Activated CD4-positive, alpha-beta memory T cell treated with anti-CD3 and anti-CD28 coated beads, Interleukin-2, amount 10 ng/mL, durations not matched to agents 7 days and 5 days (primary cell): ENCODE measurements around the gene NFIA. TPM values are rescaled to one million over a fixed set of nuclear protein-coding genes. Genes with fewer than 3 reads are reported as not detected.

Experiments
- CTCF ChIA-PET: fragments of 350-600 bp; sonication (Branson Sonifier 250); formaldehyde crosslinking; loops from one replicate; lab custom pipeline; 2021; ENCODE audit warnings: antibody characterized with exemption, inconsistent platforms; lab: Charles Lee
- POLR2A ChIA-PET: fragments of 350-600 bp; sonication (Branson Sonifier 250); formaldehyde crosslinking; loops from one replicate; lab custom pipeline; 2021; ENCODE audit warnings: antibody characterized with exemption; lab: Charles Lee
- DNase-seq: peaks from one replicate; pipeline ENCODE4 v3.0.0-alpha.2; 2020
- H3K27ac Mint-ChIP-seq: one replicate; pipeline ENCODE4 v1.8.0; 2021; ENCODE audit warnings: mild to moderate bottlenecking, mixed read lengths
- H3K27me3 Mint-ChIP-seq: one replicate; pipeline ENCODE4 v1.8.0; 2021; ENCODE audit warnings: mixed read lengths
- H3K36me3 Mint-ChIP-seq: one replicate; pipeline ENCODE4 v1.8.0; 2021; ENCODE audit warnings: low read depth, mixed read lengths
- H3K4me1 Mint-ChIP-seq: one replicate; pipeline ENCODE4 v1.8.0; 2021; ENCODE audit warnings: mixed read lengths
- H3K4me3 Mint-ChIP-seq: one replicate; pipeline ENCODE4 v1.8.0; 2021; ENCODE audit warnings: mild to moderate bottlenecking, mixed read lengths
- H3K9me3 Mint-ChIP-seq: one replicate; pipeline ENCODE4 v1.8.0; 2021; ENCODE audit warnings: mixed read lengths
- total RNA-seq, 2 experiments: library from RNA; stranded (reverse); gene quantifications; one replicate each; pipeline ENCODE4 v1.2.3, GENCODE V29; 2021

The NFIA gene
- total RNA-seq, 2 experiments from 2014 or later = 2.4 to 3.0 TPM

- H3K9me3 Mint-ChIP-seq = no peaks in the 10 kb centered on the region
- no peak for DNase-seq
- H3K4me1 Mint-ChIP-seq = no peaks in the 10 kb centered on the region
- ChIA-PET POLR2A (interaction anchor here (0.5 kb wide), 1 partner anchor 192 kb away, joined by 3 read pairs; no protein-coding TSS in a partner anchor), CTCF (no interaction called here)
- H3K36me3 Mint-ChIP-seq = no peaks in the 10 kb centered on the region
- no peaks in the 10 kb centered on the region for H3K27me3 Mint-ChIP-seq
- H3K4me3 Mint-ChIP-seq = no peak overlapping the region
- no peak overlapping the region for H3K27ac Mint-ChIP-seq
Observed at GRCh38 chr1:61182049-61182448, 99.7 kb downstream of the NFIA start.

- no peaks in the 10 kb centered on the region for H3K36me3 Mint-ChIP-seq
- H3K27me3 Mint-ChIP-seq = no peaks in the 10 kb centered on the region
- H3K4me1 Mint-ChIP-seq = no peaks in the 10 kb centered on the region
- ChIA-PET POLR2A (no interaction called here), CTCF (no interaction called here)
- H3K9me3 Mint-ChIP-seq = no peaks in the 10 kb centered on the region
- no peak for DNase-seq
- no peak overlapping the region for H3K27ac Mint-ChIP-seq
- no peak overlapping the region for H3K4me3 Mint-ChIP-seq
Observed at GRCh38 chr1:61182480-61182879, 100.1 kb downstream of the NFIA start.

- H3K36me3 Mint-ChIP-seq = no peaks in the 10 kb centered on the region
- CTCF ChIA-PET = no interaction called here
- no peak for DNase-seq
- H3K9me3 Mint-ChIP-seq = no peaks in the 10 kb centered on the region
- H3K27ac Mint-ChIP-seq = no peak overlapping the region
- POLR2A ChIA-PET = no interaction called here
- H3K27me3 Mint-ChIP-seq = no peaks in the 10 kb centered on the region
- H3K4me1 Mint-ChIP-seq = no peaks in the 10 kb centered on the region
- no peak overlapping the region for H3K4me3 Mint-ChIP-seq
Observed at GRCh38 chr1:61183471-61184039, 101.2 kb downstream of the NFIA start.

GRCh38 chr1:61184040-61184713, 101.8 kb downstream of the NFIA start:
- no peak for DNase-seq
- Mint-ChIP-seq H3K27me3 (no peaks in the 10 kb centered on the region), H3K36me3 (no peaks in the 10 kb centered on the region), H3K9me3 (no peaks in the 10 kb centered on the region), H3K4me3 (no peak overlapping the region), H3K27ac (no peak overlapping the region), H3K4me1 (no peaks in the 10 kb centered on the region)
- CTCF ChIA-PET = no interaction called here
- POLR2A ChIA-PET = no interaction called here

DNA sequence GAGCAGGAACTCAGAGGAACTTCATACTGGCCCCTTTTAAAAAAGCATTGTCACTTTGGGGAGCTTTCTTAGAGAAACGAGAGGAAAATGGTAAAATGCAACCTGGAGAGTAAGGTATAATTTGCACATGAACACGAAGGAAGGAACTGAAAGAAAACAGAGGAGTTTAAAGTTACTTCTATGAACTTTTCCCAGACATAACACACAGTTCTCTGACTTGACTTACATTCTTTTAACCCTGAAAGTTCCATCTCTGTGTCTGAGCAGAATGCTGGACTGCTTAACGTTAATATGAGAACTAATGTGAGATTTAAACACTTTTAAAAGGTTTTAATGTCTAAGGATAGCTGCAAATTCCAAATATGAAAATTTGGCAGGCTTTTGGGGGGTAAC, 102.3 kb downstream of the NFIA start:
- POLR2A ChIA-PET = no interaction called here
- H3K9me3 Mint-ChIP-seq = no peaks in the 10 kb centered on the region
- H3K27ac Mint-ChIP-seq = no peak overlapping the region

GRCh38 chr1:61186753-61187152, 104.4 kb downstream of the NFIA start:
- no peaks in the 10 kb centered on the region for H3K36me3 Mint-ChIP-seq
- DNase-seq = no peak
- H3K27me3 Mint-ChIP-seq = no peaks in the 10 kb centered on the region
- H3K4me1 Mint-ChIP-seq = no peaks in the 10 kb centered on the region
- no peak overlapping the region for H3K4me3 Mint-ChIP-seq
- POLR2A ChIA-PET = no interaction called here
- H3K27ac Mint-ChIP-seq = no peak overlapping the region
- H3K9me3 Mint-ChIP-seq = no peaks in the 10 kb centered on the region
- CTCF ChIA-PET = no interaction called here

More for the DNA sequence above, 102.3 kb downstream of the NFIA start:
- H3K4me3 Mint-ChIP-seq = no peak overlapping the region
- no peaks in the 10 kb centered on the region for H3K27me3 Mint-ChIP-seq
- no peaks in the 10 kb centered on the region for H3K4me1 Mint-ChIP-seq
- no peaks in the 10 kb centered on the region for H3K36me3 Mint-ChIP-seq
- CTCF ChIA-PET = no interaction called here
- no peak for DNase-seq

- ChIA-PET POLR2A (no interaction called here), CTCF (no interaction called here)
- H3K27me3 Mint-ChIP-seq = no peaks in the 10 kb centered on the region
- no peaks in the 10 kb centered on the region for H3K36me3 Mint-ChIP-seq
- no peak for DNase-seq
- no peak overlapping the region for H3K4me3 Mint-ChIP-seq
- no peaks in the 10 kb centered on the region for H3K9me3 Mint-ChIP-seq
- no peaks in the 10 kb centered on the region for H3K4me1 Mint-ChIP-seq
- H3K27ac Mint-ChIP-seq = no peak overlapping the region
Observed at GRCh38 chr1:61187352-61188086, 105.2 kb downstream of the NFIA start.

DNA sequence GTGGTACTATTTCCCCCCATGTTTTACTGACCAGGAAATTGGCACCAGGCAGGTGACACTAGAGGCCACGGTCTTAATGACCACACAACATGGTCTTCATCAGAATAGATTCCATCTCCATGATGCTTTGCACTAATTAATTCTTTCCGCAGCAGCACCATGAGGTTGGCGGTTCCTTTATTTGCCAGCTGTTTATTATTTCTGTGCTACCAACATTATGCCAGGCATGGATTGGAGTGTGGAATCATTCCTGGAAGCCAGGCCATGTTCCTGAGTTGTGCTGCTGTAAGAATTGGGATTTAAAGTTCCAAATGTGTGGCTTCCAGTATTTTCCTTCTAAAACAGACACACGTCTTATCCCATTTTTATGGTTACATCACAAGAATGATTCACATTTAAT, 107.8 kb downstream of the NFIA start:
- no peak overlapping the region for H3K27ac Mint-ChIP-seq
- no peak overlapping the region for H3K4me3 Mint-ChIP-seq
- no peaks in the 10 kb centered on the region for H3K27me3 Mint-ChIP-seq
- ChIA-PET CTCF (no interaction called here), POLR2A (no interaction called here)
- DNase-seq = no peak
- H3K4me1 Mint-ChIP-seq = no peaks in the 10 kb centered on the region
- no peaks in the 10 kb centered on the region for H3K9me3 Mint-ChIP-seq
- no peaks in the 10 kb centered on the region for H3K36me3 Mint-ChIP-seq

DNA sequence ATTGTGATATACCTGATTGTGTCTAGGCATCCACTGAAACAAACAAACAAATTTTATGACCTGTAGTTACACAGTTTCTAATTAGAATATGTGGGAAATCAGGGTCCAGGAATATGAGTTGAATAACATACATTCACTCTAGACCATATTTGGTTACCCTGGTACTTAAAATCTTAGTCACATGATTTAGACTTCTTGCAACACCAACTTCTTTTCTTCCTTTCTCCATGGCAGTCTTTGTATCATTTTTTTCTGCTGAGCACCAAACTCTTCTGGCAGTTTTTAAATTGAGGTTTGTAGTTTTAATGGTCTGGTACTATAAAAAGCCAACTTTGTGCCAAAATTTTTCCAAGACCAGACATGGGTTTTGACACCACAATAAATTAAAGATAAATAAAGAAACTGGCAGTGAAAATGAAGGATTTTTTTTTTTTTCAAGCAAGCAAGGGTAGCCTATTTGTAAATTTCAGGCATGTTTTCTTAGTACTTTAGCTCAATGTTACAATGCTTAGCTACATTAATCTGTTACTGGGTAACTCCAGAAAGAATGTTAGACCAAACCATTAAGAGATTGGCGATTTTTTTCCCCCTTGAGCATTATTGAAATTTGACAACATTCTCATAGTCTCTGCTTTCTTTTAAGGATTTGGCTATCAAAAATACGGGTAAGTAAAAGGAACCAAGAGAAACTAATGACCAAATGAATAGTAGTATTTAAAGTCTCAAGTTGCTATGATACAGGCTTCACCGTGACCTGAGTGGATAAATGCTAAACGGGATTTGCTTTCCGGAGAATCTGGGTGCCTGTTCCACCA, 108.5 kb downstream of the NFIA start:
- no peaks in the 10 kb centered on the region for H3K9me3 Mint-ChIP-seq
- H3K4me3 Mint-ChIP-seq = no peak overlapping the region
- POLR2A ChIA-PET = no interaction called here
- no peak for DNase-seq
- no peaks in the 10 kb centered on the region for H3K36me3 Mint-ChIP-seq
- H3K4me1 Mint-ChIP-seq = no peaks in the 10 kb centered on the region
- CTCF ChIA-PET = no interaction called here
- no peak overlapping the region for H3K27ac Mint-ChIP-seq
- H3K27me3 Mint-ChIP-seq = no peaks in the 10 kb centered on the region

DNA sequence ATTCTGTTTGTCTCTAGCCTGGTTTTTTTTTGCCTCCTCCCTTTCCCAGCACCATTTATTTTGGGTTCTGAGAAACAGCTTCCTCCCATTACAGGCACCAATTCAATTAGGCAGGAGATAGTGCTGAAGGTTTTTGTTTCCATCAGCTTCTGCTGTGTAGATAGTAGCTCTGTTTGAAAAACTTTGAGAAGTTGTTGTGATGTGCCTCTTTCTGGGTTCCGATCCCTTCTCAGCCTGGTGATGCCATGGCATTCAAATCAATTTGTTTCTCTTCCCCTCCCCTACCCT, 109.0 kb downstream of the NFIA start:
- DNase-seq = no peak
- Mint-ChIP-seq H3K27ac (no peak overlapping the region), H3K4me1 (no peaks in the 10 kb centered on the region), H3K9me3 (no peaks in the 10 kb centered on the region), H3K27me3 (no peaks in the 10 kb centered on the region), H3K36me3 (no peaks in the 10 kb centered on the region), H3K4me3 (no peak overlapping the region)
- ChIA-PET CTCF (no interaction called here), POLR2A (no interaction called here)

- no peak for DNase-seq
- ChIA-PET CTCF (no interaction called here), POLR2A (no interaction called here)
- H3K36me3 Mint-ChIP-seq = no peaks in the 10 kb centered on the region
- H3K4me3 Mint-ChIP-seq = no peak overlapping the region
- no peak overlapping the region for H3K27ac Mint-ChIP-seq
- H3K4me1 Mint-ChIP-seq = no peaks in the 10 kb centered on the region
- H3K9me3 Mint-ChIP-seq = no peaks in the 10 kb centered on the region
- H3K27me3 Mint-ChIP-seq = no peaks in the 10 kb centered on the region
Observed at GRCh38 chr1:61192663-61193330, 110.4 kb downstream of the NFIA start.

- H3K4me3 Mint-ChIP-seq = no peak overlapping the region
- no peaks in the 10 kb centered on the region for H3K4me1 Mint-ChIP-seq
- DNase-seq = no peak
- H3K9me3 Mint-ChIP-seq = no peaks in the 10 kb centered on the region
- H3K36me3 Mint-ChIP-seq = no peaks in the 10 kb centered on the region
- ChIA-PET POLR2A (no interaction called here), CTCF (no interaction called here)
- H3K27me3 Mint-ChIP-seq = no peaks in the 10 kb centered on the region
- H3K27ac Mint-ChIP-seq = no peak overlapping the region
Observed at GRCh38 chr1:61193808-61194207, 111.4 kb downstream of the NFIA start.

GRCh38 chr1:61198554-61198953, 116.2 kb downstream of the NFIA start:
- Mint-ChIP-seq H3K9me3 (no peaks in the 10 kb centered on the region), H3K27ac (no peak overlapping the region)
- DNase-seq = no peak

More at GRCh38 chr1:61198554-61198953, 116.2 kb downstream of the NFIA start:
- Mint-ChIP-seq H3K36me3 (no peaks in the 10 kb centered on the region), H3K4me3 (no peak overlapping the region), H3K4me1 (no peaks in the 10 kb centered on the region), H3K27me3 (no peaks in the 10 kb centered on the region)
- POLR2A ChIA-PET = no interaction called here
- CTCF ChIA-PET = no interaction called here
